ENCODE results near the gene PHF21A. TPM values are rescaled to one million over a fixed set of nuclear protein-coding genes. Genes with fewer than 3 reads are reported as not detected.

The PHF21A gene
- total and polyA plus RNA-seq, 2 of the 13 experiments (the other 11 are each of a cell fraction or from before 2014, with no cell fraction given), result 4.1 to 34.6 TPM

GRCh38 chr11:46119352-46120216, 1.7 kb downstream of the PHF21A start (continued):
- TF ChIP-seq STAT6 (CRISPR knock-in tag; IDR thresholded peaks at IDR 0.05; ENCODE audit: borderline replicate concordance) (0 out of 2 replicates have a peak, but pooled peaks have one; percentile 36), ZNF225 (CRISPR knock-in tag; IDR thresholded peaks at IDR 0.05) (no peak), TBX2 (CRISPR knock-in tag; IDR thresholded peaks at IDR 0.05; ENCODE audit: borderline replicate concordance) (peak; percentile 19; the same call in 1 of the 2 replicates), ELF3 (CRISPR knock-in tag; IDR thresholded peaks at IDR 0.05) (no peak), RBFOX2 (IDR thresholded peaks at IDR 0.05; ENCODE audit: low read depth, low read length) (0 out of 2 replicates have a peak, but pooled peaks have one; percentile 25), ZZZ3 (CRISPR knock-in tag; IDR thresholded peaks at IDR 0.05; ENCODE audit: borderline replicate concordance) (no peak), ARID5B (CRISPR knock-in tag; IDR thresholded peaks at IDR 0.05) (no peak; the same call in none of the 2 replicates), IRX3 (CRISPR knock-in tag; IDR thresholded peaks at IDR 0.05; ENCODE audit: borderline replicate concordance, low read depth) (no peak), MIER2 (CRISPR knock-in tag; IDR thresholded peaks at IDR 0.05) (no peak), FOXA3 (CRISPR knock-in tag; IDR thresholded peaks at IDR 0.05) (peak; percentile 65), ZNF616 (CRISPR knock-in tag; IDR thresholded peaks at IDR 0.05; ENCODE audit: low read depth) (no peak)
- TF ChIP-seq, protein P1, sequence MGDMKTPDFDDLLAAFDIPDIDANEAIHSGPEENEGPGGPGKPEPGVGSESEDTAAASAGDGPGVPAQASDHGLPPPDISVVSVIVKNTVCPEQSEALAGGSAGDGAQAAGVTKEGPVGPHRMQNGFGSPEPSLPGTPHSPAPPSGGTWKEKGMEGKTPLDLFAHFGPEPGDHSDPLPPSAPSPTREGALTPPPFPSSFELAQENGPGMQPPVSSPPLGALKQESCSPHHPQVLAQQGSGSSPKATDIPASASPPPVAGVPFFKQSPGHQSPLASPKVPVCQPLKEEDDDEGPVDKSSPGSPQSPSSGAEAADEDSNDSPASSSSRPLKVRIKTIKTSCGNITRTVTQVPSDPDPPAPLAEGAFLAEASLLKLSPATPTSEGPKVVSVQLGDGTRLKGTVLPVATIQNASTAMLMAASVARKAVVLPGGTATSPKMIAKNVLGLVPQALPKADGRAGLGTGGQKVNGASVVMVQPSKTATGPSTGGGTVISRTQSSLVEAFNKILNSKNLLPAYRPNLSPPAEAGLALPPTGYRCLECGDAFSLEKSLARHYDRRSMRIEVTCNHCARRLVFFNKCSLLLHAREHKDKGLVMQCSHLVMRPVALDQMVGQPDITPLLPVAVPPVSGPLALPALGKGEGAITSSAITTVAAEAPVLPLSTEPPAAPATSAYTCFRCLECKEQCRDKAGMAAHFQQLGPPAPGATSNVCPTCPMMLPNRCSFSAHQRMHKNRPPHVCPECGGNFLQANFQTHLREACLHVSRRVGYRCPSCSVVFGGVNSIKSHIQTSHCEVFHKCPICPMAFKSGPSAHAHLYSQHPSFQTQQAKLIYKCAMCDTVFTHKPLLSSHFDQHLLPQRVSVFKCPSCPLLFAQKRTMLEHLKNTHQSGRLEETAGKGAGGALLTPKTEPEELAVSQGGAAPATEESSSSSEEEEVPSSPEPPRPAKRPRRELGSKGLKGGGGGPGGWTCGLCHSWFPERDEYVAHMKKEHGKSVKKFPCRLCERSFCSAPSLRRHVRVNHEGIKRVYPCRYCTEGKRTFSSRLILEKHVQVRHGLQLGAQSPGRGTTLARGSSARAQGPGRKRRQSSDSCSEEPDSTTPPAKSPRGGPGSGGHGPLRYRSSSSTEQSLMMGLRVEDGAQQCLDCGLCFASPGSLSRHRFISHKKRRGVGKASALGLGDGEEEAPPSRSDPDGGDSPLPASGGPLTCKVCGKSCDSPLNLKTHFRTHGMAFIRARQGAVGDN (CRISPR knock-in tag; IDR thresholded peaks at IDR 0.05), result peak; percentile 58
- TF ChIP-seq, protein P2, sequence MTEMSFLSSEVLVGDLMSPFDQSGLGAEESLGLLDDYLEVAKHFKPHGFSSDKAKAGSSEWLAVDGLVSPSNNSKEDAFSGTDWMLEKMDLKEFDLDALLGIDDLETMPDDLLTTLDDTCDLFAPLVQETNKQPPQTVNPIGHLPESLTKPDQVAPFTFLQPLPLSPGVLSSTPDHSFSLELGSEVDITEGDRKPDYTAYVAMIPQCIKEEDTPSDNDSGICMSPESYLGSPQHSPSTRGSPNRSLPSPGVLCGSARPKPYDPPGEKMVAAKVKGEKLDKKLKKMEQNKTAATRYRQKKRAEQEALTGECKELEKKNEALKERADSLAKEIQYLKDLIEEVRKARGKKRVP (CRISPR knock-in tag; IDR thresholded peaks at IDR 0.05), result peak in 1 of 2 experiments; percentile 77; a peak in 2 of 4 replicates
